ENCODE results near the gene MAGED2. TPM values are rescaled to one million over a fixed set of nuclear protein-coding genes. Genes with fewer than 3 reads are reported as not detected.
A peak's percentile ranks its signal among the peaks of the same experiment; 100 is the strongest.
"Not testable (repeated sequence)": the region's sequence is repeated elsewhere in the genome, so short reads cannot be mapped to it uniquely, and the experiment has no call there.

The MAGED2 gene
- total RNA-seq, 4 donors from 2014 or later: 132 to 197 (median 169) TPM

GRCh38 chrX:54824195-54824594, 16.6 kb downstream of the MAGED2 start:
- Histone ChIP-seq H3K4me3 (no peak overlapping the region), H3K9me3 (no peaks in the 10 kb centered on the region), H3K27me3 (no peaks in the 10 kb centered on the region), H3K4me1 (no peaks in the 10 kb centered on the region), H3K36me3 (no peaks in the 10 kb centered on the region), H3K27ac (replicated peaks in 1 of 4) (no peak overlapping the region)
- intact Hi-C loops (cut with DNase I): no loop called here
- DNase-seq (ENCODE audit: extremely low spot score): peak; percentile 10
- TF ChIP-seq EP300 (IDR thresholded peaks at IDR 0.05) (no peak), POLR2A (IDR thresholded peaks at IDR 0.05; ENCODE audit: low read depth) (no peak), POLR2AphosphoS5 (IDR thresholded peaks at IDR 0.05) (no peak), CTCF (IDR thresholded peaks at IDR 0.05) (no peak)
- WGBS: 92% methylated on average over 4 of the region's 5 CpGs

GRCh38 chrX:54824722-54825121, 17.2 kb downstream of the MAGED2 start:
- H3K9me3 ChIP-seq: no peaks in the 10 kb centered on the region

GRCh38 chrX:54825716-54826438, 18.3 kb downstream of the MAGED2 start:
- intact Hi-C loops (cut with DNase I): no loop called here
- H3K4me1 ChIP-seq: no peaks in the 10 kb centered on the region
- peak; percentile 14 for DNase-seq (ENCODE audit: extremely low spot score)
- 64% methylated on average over 8 of the region's 8 CpGs for WGBS
- TF ChIP-seq POLR2A (IDR thresholded peaks at IDR 0.05; ENCODE audit: low read depth) (no peak), CTCF (IDR thresholded peaks at IDR 0.05) (no peak), POLR2AphosphoS5 (IDR thresholded peaks at IDR 0.05) (no peak), EP300 (IDR thresholded peaks at IDR 0.05) (no peak)
- H3K27me3 ChIP-seq: no peaks in the 10 kb centered on the region
- no peaks in the 10 kb centered on the region for H3K9me3 ChIP-seq
- H3K4me3 ChIP-seq: no peak overlapping the region
- H3K36me3 ChIP-seq: no peaks in the 10 kb centered on the region
- no peak overlapping the region for H3K27ac ChIP-seq (replicated peaks in 1 of 4)

More at GRCh38 chrX:54824722-54825121, 17.2 kb downstream of the MAGED2 start:
- no peak for TF ChIP-seq POLR2AphosphoS5 (IDR thresholded peaks at IDR 0.05)
- Histone ChIP-seq H3K36me3 (no peaks in the 10 kb centered on the region), H3K27ac (replicated peaks in 1 of 4) (no peak overlapping the region), H3K27me3 (no peaks in the 10 kb centered on the region), H3K4me1 (no peaks in the 10 kb centered on the region), H3K4me3 (no peak overlapping the region)
- peak; percentile 14 for DNase-seq (ENCODE audit: extremely low spot score)
- WGBS: 90% methylated on average over 8 of the region's 8 CpGs
- intact Hi-C loops (cut with DNase I): no loop called here

GRCh38 chrX:54826598-54826997, 19.1 kb downstream of the MAGED2 start:
- no peaks in the 10 kb centered on the region for H3K27me3 ChIP-seq
- no peaks in the 10 kb centered on the region for H3K9me3 ChIP-seq
- H3K36me3 ChIP-seq: no peaks in the 10 kb centered on the region
- intact Hi-C loops (cut with DNase I): no loop called here
- 62% methylated on average over 4 of the region's 4 CpGs for WGBS
- no peaks in the 10 kb centered on the region for H3K4me1 ChIP-seq
- TF ChIP-seq POLR2AphosphoS5 (IDR thresholded peaks at IDR 0.05) (no peak), CTCF (IDR thresholded peaks at IDR 0.05) (no peak), POLR2A (IDR thresholded peaks at IDR 0.05; ENCODE audit: low read depth) (no peak), EP300 (IDR thresholded peaks at IDR 0.05) (no peak)
- no peak for DNase-seq (ENCODE audit: extremely low spot score)
- no peak overlapping the region for H3K27ac ChIP-seq (replicated peaks in 1 of 4)
- H3K4me3 ChIP-seq: no peak overlapping the region

GRCh38 chrX:54838583-54838982, 31.0 kb downstream of the MAGED2 start:
- Histone ChIP-seq H3K27me3 (peaks cover 0 to 4% (median 0%) of the 10 kb centered on the region in 4 donors), H3K27ac (replicated peaks in 1 of 4) (no peak overlapping the region), H3K36me3 (no peaks in the 10 kb centered on the region), H3K9me3 (no peaks in the 10 kb centered on the region), H3K4me1 (no peaks in the 10 kb centered on the region), H3K4me3 (no peak overlapping the region)
- no peak for TF ChIP-seq EP300 (IDR thresholded peaks at IDR 0.05)
- TF ChIP-seq POLR2A (IDR thresholded peaks at IDR 0.05; ENCODE audit: low read depth): no peak
- TF ChIP-seq POLR2AphosphoS5 (IDR thresholded peaks at IDR 0.05): no peak
- no peak for TF ChIP-seq CTCF (IDR thresholded peaks at IDR 0.05)
- DNase-seq (ENCODE audit: extremely low spot score): no peak
- intact Hi-C loops (cut with DNase I): no loop called here
- 79% methylated on average over 3 of the region's 3 CpGs for WGBS

GRCh38 chrX:54841184-54841874, 33.8 kb downstream of the MAGED2 start:
- WGBS: 11% methylated on average over 2 of the region's 3 CpGs
- H3K4me3 ChIP-seq; DNase-seq (ENCODE audit: extremely low spot score); H3K27me3 ChIP-seq; H3K27ac ChIP-seq (replicated peaks in 1 of 4); H3K4me1 ChIP-seq; H3K36me3 ChIP-seq; intact Hi-C loops (cut with DNase I); H3K9me3 ChIP-seq: not testable (repeated sequence)

Data from esophagus muscularis mucosa (tissue), 4 donors.